DND-41 (cell line): ENCODE measurements around the gene CELSR1.

Experiments
- EZH2 ChIP-seq: IDR thresholded peaks from 3 replicates; pipeline ENCODE4 v1.6.1; 2012; ENCODE audit warnings: borderline replicate concordance, low read depth, mild to moderate bottlenecking, moderate library complexity, low read length, inconsistent platforms; ENCODE audit not compliant: severe bottlenecking
- TF ChIP-seq, protein P1 (sequence below): IDR thresholded peaks from 2 replicates; pipeline ENCODE4 v1.5.1; 2012; ENCODE audit warnings: borderline replicate concordance, low read length, moderate library complexity, mild to moderate bottlenecking; ENCODE audit not compliant: poor library complexity, severe bottlenecking; ENCODE audit errors: extremely low read depth

GRCh38 chr22:46405901-46406300, 131.5 kb downstream of the CELSR1 start:
- TF ChIP-seq, protein P1, sequence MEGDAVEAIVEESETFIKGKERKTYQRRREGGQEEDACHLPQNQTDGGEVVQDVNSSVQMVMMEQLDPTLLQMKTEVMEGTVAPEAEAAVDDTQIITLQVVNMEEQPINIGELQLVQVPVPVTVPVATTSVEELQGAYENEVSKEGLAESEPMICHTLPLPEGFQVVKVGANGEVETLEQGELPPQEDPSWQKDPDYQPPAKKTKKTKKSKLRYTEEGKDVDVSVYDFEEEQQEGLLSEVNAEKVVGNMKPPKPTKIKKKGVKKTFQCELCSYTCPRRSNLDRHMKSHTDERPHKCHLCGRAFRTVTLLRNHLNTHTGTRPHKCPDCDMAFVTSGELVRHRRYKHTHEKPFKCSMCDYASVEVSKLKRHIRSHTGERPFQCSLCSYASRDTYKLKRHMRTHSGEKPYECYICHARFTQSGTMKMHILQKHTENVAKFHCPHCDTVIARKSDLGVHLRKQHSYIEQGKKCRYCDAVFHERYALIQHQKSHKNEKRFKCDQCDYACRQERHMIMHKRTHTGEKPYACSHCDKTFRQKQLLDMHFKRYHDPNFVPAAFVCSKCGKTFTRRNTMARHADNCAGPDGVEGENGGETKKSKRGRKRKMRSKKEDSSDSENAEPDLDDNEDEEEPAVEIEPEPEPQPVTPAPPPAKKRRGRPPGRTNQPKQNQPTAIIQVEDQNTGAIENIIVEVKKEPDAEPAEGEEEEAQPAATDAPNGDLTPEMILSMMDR, result no peak
- no peak for TF ChIP-seq EZH2
